HCT116 (cell line): ENCODE data around the gene ABCA1. TPM values are rescaled to one million over a fixed set of nuclear protein-coding genes. Genes with fewer than 3 reads are reported as not detected.
A peak's percentile ranks its signal among the peaks of the same experiment; 100 is the strongest.

ENCODE experiments used
- ATAC-seq: fragments of 200-7000 bp; cut with Tn5 transposase; 2 replicates; pipeline ENCODE4 v1.9.1; 2020; ENCODE audit warnings: mild to moderate bottlenecking, moderate library complexity
- BruUV-seq: library from RNA; stranded (reverse); fragments of 400-500 nt; replicated peaks from 2 replicates; lab custom pipeline; 2021; lab: Mats Ljungman, UMichigan
- CTCF ChIA-PET: fragments of 300-600 bp; sonication (Branson Sonifier 250); formaldehyde crosslinking; loops from one replicate; lab custom pipeline; 2021; ENCODE audit warnings: antibody characterized with exemption; lab: Charles Lee
- POLR2A ChIA-PET: fragments of 300-600, 350-600 bp; sonication (Branson Sonifier 250); formaldehyde crosslinking; loops from one replicate; lab custom pipeline; 2021; ENCODE audit warnings: antibody characterized with exemption; lab: Charles Lee
- RAD21 ChIA-PET, 2 experiments: fragments of 300-600 bp; sonication (Branson Sonifier 250); formaldehyde crosslinking; loops; one replicate each; lab custom pipeline; 2023; ENCODE audit warnings: low total read pairs in 2 of 2; ENCODE audit not compliant: uncharacterized antibody in 2 of 2, unreplicated experiment in 2 of 2, low non-redundant PET in 1 of 2; lab: Charles Lee
- DNase-seq: peaks from one replicate; pipeline ENCODE4 v3.0.0-alpha.2; 2010; ENCODE audit warnings: low read depth, low spot score
- H2AFZ ChIP-seq: fragments of 200-600 bp; shearing (Covaris generic), sonication (generic); 2 replicates; pipeline ENCODE4 v1.6.1; 2017; ENCODE audit warnings: low read depth, mixed run types, mixed read lengths, antibody characterized with exemption, low read length; ENCODE audit not compliant: poor library complexity, severe bottlenecking
- H3K27ac ChIP-seq: 2 replicates; pipeline ENCODE4 v1.5.1; 2012; ENCODE audit warnings: low read depth, low read length
- H3K27me3 ChIP-seq: fragments of 200-600 bp; sonication (generic); 2 replicates; pipeline ENCODE4 v1.6.1; 2016; ENCODE audit warnings: mixed run types, low read length, mixed read lengths; ENCODE audit not compliant: insufficient read depth
- H3K36me3 ChIP-seq, 2 experiments: fragments of 200-500 bp in 1 of 2; fragments of 200-600 bp in 1 of 2; sonication (Bioruptor generic) in 1 of 2; sonication (generic) in 1 of 2; 2 replicates each; pipeline versions ENCODE4 v1.5.1 to v1.6.1; 2014 to 2016; ENCODE audit warnings: low read length in 2 of 2, inconsistent platforms in 1 of 2, mixed read lengths in 1 of 2, mixed run types in 1 of 2; ENCODE audit not compliant: insufficient read depth in 2 of 2, control insufficient read depth in 1 of 2
- H3K4me1 ChIP-seq, 2 experiments: fragments of 200-600 bp in 1 of 2; sonication (generic) in 1 of 2; 2 replicates each; pipeline versions ENCODE4 v1.5.1 to v1.6.1; 2012 to 2017; ENCODE audit warnings: low read length in 2 of 2, inconsistent platforms in 1 of 2, mild to moderate bottlenecking in 1 of 2, mixed read lengths in 1 of 2, mixed run types in 1 of 2, moderate library complexity in 1 of 2; ENCODE audit not compliant: insufficient read depth in 2 of 2, control insufficient read depth in 1 of 2
- H3K4me2 ChIP-seq: fragments of 200-600 bp; sonication (generic); 2 replicates; pipeline ENCODE4 v1.6.1; 2017; ENCODE audit warnings: mixed run types, low read length, mixed read lengths
- H3K4me3 ChIP-seq, 2 experiments: fragments of 200-600 bp in 1 of 2; sonication (generic) in 1 of 2; replicated peaks in 1 of 2; 2 replicates each; pipeline ENCODE4 v1.5.1; 2011 to 2016; ENCODE audit warnings: low read length in 2 of 2, control low read depth in 1 of 2, low read depth in 1 of 2, mild to moderate bottlenecking in 1 of 2, mixed read lengths in 1 of 2, mixed run types in 1 of 2
- H3K79me2 ChIP-seq: fragments of 200-600 bp; sonication (generic); 2 replicates; pipeline ENCODE4 v1.6.1; 2017; ENCODE audit warnings: mild to moderate bottlenecking, mixed run types, low read length, moderate library complexity, mixed read lengths; ENCODE audit not compliant: insufficient read depth
- H3K9ac ChIP-seq: fragments of 200-600 bp; sonication (generic); 2 replicates; pipeline ENCODE4 v1.6.1; 2016; ENCODE audit warnings: low read length, mixed read lengths
- H3K9me2 ChIP-seq: fragments of 200-600 bp; sonication (generic), shearing (Covaris generic); 2 replicates; pipeline ENCODE4 v1.6.1; 2017; ENCODE audit warnings: mixed run types, mild to moderate bottlenecking, moderate library complexity; ENCODE audit not compliant: insufficient read depth
- H3K9me3 ChIP-seq, 2 experiments: fragments of 200-500 bp in 1 of 2; fragments of 200-600 bp in 1 of 2; sonication (Bioruptor generic) in 1 of 2; sonication (generic) in 1 of 2; 2 replicates each; pipeline ENCODE4 v1.6.1; 2014 to 2017; ENCODE audit warnings: low read length in 2 of 2, mixed read lengths in 2 of 2, inconsistent platforms in 1 of 2, low read depth in 1 of 2, mild to moderate bottlenecking in 1 of 2, mixed run types in 1 of 2, moderate library complexity in 1 of 2; ENCODE audit not compliant: control insufficient read depth in 1 of 2, insufficient read depth in 1 of 2
- H4K20me1 ChIP-seq: fragments of 200-600 bp; sonication (generic), shearing (Covaris generic); 2 replicates; pipeline ENCODE4 v1.6.1; 2017; ENCODE audit warnings: mixed run types, mild to moderate bottlenecking, moderate library complexity; ENCODE audit not compliant: insufficient read depth
- RAD21 ChIP-seq: IDR thresholded peaks from 2 replicates; pipeline ENCODE4 v1.6.1; 2012; ENCODE audit warnings: low read depth, mild to moderate bottlenecking
- SP1 ChIP-seq: IDR thresholded peaks from 2 replicates; pipeline ENCODE4 v1.6.1; 2012; ENCODE audit warnings: low read depth
- intact Hi-C: fragments of 100-400 bp; cut with micrococcal nuclease; formaldehyde crosslinking; loops from 2 replicates; pipeline ENCODE4 v1.10.0; 2022
- total RNA-seq: library from RNA; stranded (reverse); gene quantifications from one replicate; pipeline ENCODE4 v1.2.1, GENCODE V29; 2021; ENCODE audit not compliant: unreplicated experiment
- TF ChIP-seq, protein P1 (sequence below): IDR thresholded peaks from 2 replicates; pipeline ENCODE4 v1.6.1; 2012
- TF ChIP-seq, protein P2 (sequence below), 3 experiments: fragments of 200-600 bp in 1 of 3; sonication (generic) in 1 of 3; IDR thresholded peaks in 2 of 3; conservative IDR thresholded peaks in 1 of 3; 2 replicates each; pipeline ENCODE4 v1.5.1; 2012 to 2017; ENCODE audit warnings: low read depth in 2 of 3, low read length in 2 of 3, antibody characterized with exemption in 1 of 3, borderline replicate concordance in 1 of 3, control low read depth in 1 of 3, mild to moderate bottlenecking in 1 of 3, mixed read lengths in 1 of 3, mixed run types in 1 of 3, moderate library complexity in 1 of 3; ENCODE audit not compliant: insufficient read depth in 1 of 3

The ABCA1 gene
- total RNA-seq, 1 experiment from 2014 or later = 0.89 TPM

GRCh38 chr9:104863180-104863883 is 64.6 kb downstream of the ABCA1 start:
- BruUV-seq = no TSS peak
- H3K9me2 ChIP-seq = no peaks in the 10 kb centered on the region
- intact Hi-C loops = loop anchor here (1.0 to 10.0 kb wide), 3 partner anchors 294 to 552 kb away; partner anchors contain the start of gene SLC44A1
- no peak overlapping the region for H3K4me3 ChIP-seq
- H3K9me3 ChIP-seq = no peaks in the 10 kb centered on the region
- no peak for TF ChIP-seq SP1
- TF ChIP-seq, protein P1, sequence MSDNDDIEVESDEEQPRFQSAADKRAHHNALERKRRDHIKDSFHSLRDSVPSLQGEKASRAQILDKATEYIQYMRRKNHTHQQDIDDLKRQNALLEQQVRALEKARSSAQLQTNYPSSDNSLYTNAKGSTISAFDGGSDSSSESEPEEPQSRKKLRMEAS = peak; percentile 51; the same call in 1 of the 2 replicates
- TF ChIP-seq RAD21 = peak; percentile 91
- TF ChIP-seq, protein P2, sequence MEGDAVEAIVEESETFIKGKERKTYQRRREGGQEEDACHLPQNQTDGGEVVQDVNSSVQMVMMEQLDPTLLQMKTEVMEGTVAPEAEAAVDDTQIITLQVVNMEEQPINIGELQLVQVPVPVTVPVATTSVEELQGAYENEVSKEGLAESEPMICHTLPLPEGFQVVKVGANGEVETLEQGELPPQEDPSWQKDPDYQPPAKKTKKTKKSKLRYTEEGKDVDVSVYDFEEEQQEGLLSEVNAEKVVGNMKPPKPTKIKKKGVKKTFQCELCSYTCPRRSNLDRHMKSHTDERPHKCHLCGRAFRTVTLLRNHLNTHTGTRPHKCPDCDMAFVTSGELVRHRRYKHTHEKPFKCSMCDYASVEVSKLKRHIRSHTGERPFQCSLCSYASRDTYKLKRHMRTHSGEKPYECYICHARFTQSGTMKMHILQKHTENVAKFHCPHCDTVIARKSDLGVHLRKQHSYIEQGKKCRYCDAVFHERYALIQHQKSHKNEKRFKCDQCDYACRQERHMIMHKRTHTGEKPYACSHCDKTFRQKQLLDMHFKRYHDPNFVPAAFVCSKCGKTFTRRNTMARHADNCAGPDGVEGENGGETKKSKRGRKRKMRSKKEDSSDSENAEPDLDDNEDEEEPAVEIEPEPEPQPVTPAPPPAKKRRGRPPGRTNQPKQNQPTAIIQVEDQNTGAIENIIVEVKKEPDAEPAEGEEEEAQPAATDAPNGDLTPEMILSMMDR (IDR thresholded peaks at IDR 0.05 in 2 of 3, conservative IDR thresholded peaks at IDR 0.05 in 1 of 3; ENCODE audit: borderline replicate concordance in 1 of 3, insufficient read depth in 1 of 3, low read depth in 2 of 3, low read length in 2 of 3) = peak; percentile 81 to 92 (median 82); a peak in 5 of 6 replicates
- TF ChIP-seq, all 23 proteins: peak for 3
- Histone ChIP-seq H2AFZ (peak overlapping the region; percentile 43), H3K27ac (no peak overlapping the region), H3K36me3 (no peaks in the 10 kb centered on the region), H3K79me2 (no peaks in the 10 kb centered on the region), H4K20me1 (no peaks in the 10 kb centered on the region), H3K27me3 (no peaks in the 10 kb centered on the region), H3K9ac (no peak overlapping the region), H3K4me1 (peaks cover 0 to under 1% of the 10 kb centered on the region in 2 experiments; a peak in 1 of 4 replicates), H3K4me2 (no peak overlapping the region)
- DNase-seq (peak; percentile 44), ATAC-seq (peak; percentile 89)
- ChIA-PET RAD21 (interaction anchor here in 1 of 2 experiments (1.0 kb wide), 1 partner anchor 293 kb away, joined by 4 read pairs; no protein-coding TSS in a partner anchor), CTCF (interaction anchor here (0.7 to 1.4 kb wide), 17 partner anchors 8 to 556 kb away, joined by 3 to 7 read pairs (median 3); no protein-coding TSS in a partner anchor), POLR2A (no interaction called here)
